GM12878 (cell line): ENCODE measurements around the gene MTNR1A. TPM values are rescaled to one million over a fixed set of nuclear protein-coding genes. Genes with fewer than 3 reads are reported as not detected.

Experiments used
- ATAC-seq: fragments of 200-7000 bp; cut with Tn5 transposase; 3 replicates; pipeline ENCODE4 v1.9.1; 2020; ENCODE audit warnings: mild to moderate bottlenecking, moderate library complexity
- BruUV-seq: library from RNA; stranded (reverse); fragments of 400-500 nt; replicated peaks from 2 replicates; lab custom pipeline; 2021; lab: Mats Ljungman, UMichigan
- CTCF ChIA-PET: fragments of 300-600 bp; sonication (Branson Sonifier 250); formaldehyde crosslinking; extraction: SDS; loops from one replicate; lab custom pipeline; 2021; ENCODE audit warnings: inconsistent platforms; lab: Yijun Ruan, JAX
- POLR2A ChIA-PET: fragments of 350-600 bp; formaldehyde crosslinking; extraction: SDS; loops from one replicate; lab custom pipeline; 2021; ENCODE audit warnings: inconsistent platforms; lab: Charles Lee
- RAD21 ChIA-PET: fragments of 300-600 bp; sonication (Branson Sonifier 250); formaldehyde crosslinking; loops from one replicate; lab custom pipeline; 2023; ENCODE audit warnings: antibody characterized with exemption; ENCODE audit not compliant: unreplicated experiment; lab: Charles Lee
- SMC1A ChIA-PET: fragments of 300-600 bp; sonication (Branson Sonifier 250); formaldehyde crosslinking; loops from one replicate; lab custom pipeline; 2023; ENCODE audit not compliant: unreplicated experiment, uncharacterized antibody; lab: Charles Lee
- DNase-seq: peaks from one replicate; pipeline ENCODE4 v3.0.0-alpha.2; 2011; ENCODE audit warnings: low read depth, low spot score
- FAIRE-seq: peaks from 3 replicates; lab custom pipeline; 2011; peaks lifted over from hg19 to GRCh38; lab: Jason Lieb, UNC
- H2AFZ ChIP-seq: 2 replicates; pipeline ENCODE4 v1.6.0; 2011; ENCODE audit warnings: low read depth, low read length, control low read depth; ENCODE audit not compliant: control insufficient read depth
- H3K27ac ChIP-seq: 2 replicates; pipeline ENCODE4 v1.5.1; 2011; ENCODE audit warnings: control low read depth; ENCODE audit not compliant: control insufficient read depth, insufficient read depth
- H3K27me3 ChIP-seq, 2 experiments: replicated peaks in 1 of 2; 2 replicates each; pipeline versions ENCODE4 v1.6.0 to v1.6.1; 2011; ENCODE audit warnings: low read length in 1 of 2; ENCODE audit not compliant: control insufficient read depth in 2 of 2, insufficient read depth in 2 of 2
- H3K36me3 ChIP-seq, 2 experiments: 2 replicates each; pipeline ENCODE4 v1.5.1; 2011; ENCODE audit warnings: low read length in 1 of 2; ENCODE audit not compliant: control insufficient read depth in 2 of 2, insufficient read depth in 2 of 2
- H3K4me1 ChIP-seq: 2 replicates; pipeline ENCODE4 v1.6.1; 2011; ENCODE audit warnings: mild to moderate bottlenecking, low read length, moderate library complexity, mixed read lengths; ENCODE audit not compliant: control insufficient read depth, insufficient read depth
- H3K4me2 ChIP-seq: 2 replicates; pipeline ENCODE4 v1.6.0; 2011; ENCODE audit warnings: control low read depth; ENCODE audit not compliant: control insufficient read depth, insufficient read depth
- H3K4me3 ChIP-seq: fragments of 200-600 bp; sonication (generic); 2 replicates; pipeline ENCODE4 v1.5.1; 2016
- H3K79me2 ChIP-seq: 2 replicates; pipeline ENCODE4 v1.6.0; 2011; ENCODE audit warnings: low read length; ENCODE audit not compliant: control insufficient read depth, insufficient read depth
- H3K9ac ChIP-seq: 2 replicates; pipeline ENCODE4 v1.8.0; 2011; ENCODE audit warnings: low read length, control low read depth, mixed read lengths; ENCODE audit not compliant: control insufficient read depth, insufficient read depth
- H3K9me3 ChIP-seq: replicated peaks from 3 replicates; pipeline ENCODE4 v1.5.1; 2011; ENCODE audit warnings: mild to moderate bottlenecking, low read length; ENCODE audit not compliant: control insufficient read depth, insufficient read depth
- H4K20me1 ChIP-seq: 2 replicates; pipeline ENCODE4 v1.6.0; 2011; ENCODE audit not compliant: control insufficient read depth, insufficient read depth
- BRCA1 ChIP-seq: IDR thresholded peaks from 2 replicates; pipeline ENCODE4 v1.6.1; 2011; ENCODE audit warnings: low read depth, low read length, improper control_type of control experiment
- E4F1 ChIP-seq: fragments of 450-650 bp; IDR thresholded peaks from 2 replicates; pipeline ENCODE4 v1.6.1; 2018; ENCODE audit warnings: borderline replicate concordance, mild to moderate bottlenecking; ENCODE audit not compliant: partially characterized antibody
- FOXK2 ChIP-seq: fragments of 450-650 bp; IDR thresholded peaks from 2 replicates; pipeline ENCODE4 v1.6.1; 2017; ENCODE audit warnings: mild to moderate bottlenecking, moderate library complexity
- HDAC2 ChIP-seq: fragments of 200-600 bp; sonication (generic); IDR thresholded peaks from 2 replicates; pipeline ENCODE4 v1.6.1; 2017
- KDM1A ChIP-seq: fragments of 200-600 bp; sonication (generic); IDR thresholded peaks from 2 replicates; pipeline ENCODE4 v1.6.1; 2016; ENCODE audit warnings: borderline replicate concordance
- MEF2B ChIP-seq: fragments of 450-650 bp; IDR thresholded peaks from 2 replicates; pipeline ENCODE4 v1.6.1; 2018; ENCODE audit warnings: mild to moderate bottlenecking, moderate library complexity; ENCODE audit not compliant: partially characterized antibody, poor library complexity, severe bottlenecking
- NBN ChIP-seq: fragments of 450-650 bp; IDR thresholded peaks from 2 replicates; pipeline ENCODE4 v1.6.1; 2016
- WGBS: methylation state at CpG from one replicate; pipeline ENCODE4 v1.1.6; 2016; ENCODE audit warnings: low lambda C conversion rate; ENCODE audit not compliant: insufficient replicate concordance, insufficient coverage; ENCODE audit errors: missing lambda C conversion rate; 5-methylcytosine and 5-hydroxymethylcytosine counted together
- in situ Hi-C: fragments of 300-500 bp; cut with MboI; formaldehyde crosslinking; loops from 9 replicates; pipeline ENCODE4 v1.14.3; 2018; ENCODE audit warnings: mixed read lengths
- intact Hi-C: fragments of 100-400 bp; cut with micrococcal nuclease; formaldehyde crosslinking; loops from one replicate; pipeline ENCODE4 v1.14.2; 2022; ENCODE audit not compliant: unreplicated experiment
- polyA plus RNA-seq, 11 experiments: library from polyadenylated mRNA; depleted of rRNA in 4 of 11; unstranded in 6 of 11; stranded (reverse) in 5 of 11; fragments of >200 nt; fragmentation: Nextera tagmentation in 4 of 11; fragmentation: Illumina TruSeq in 1 of 11; extraction: Ambion mirVana in 4 of 11; extraction: Trizol in 1 of 11; gene quantifications; 1 replicate in 1 of 11; 2 replicates in 10 of 11; pipeline versions ENCODE4 v1.2.1 to v1.2.3, GENCODE V29; 2011 to 2016; ENCODE audit warnings: inconsistent platforms in 2 of 11, missing spikeins in 2 of 11, low read depth in 1 of 11
- total RNA-seq, 4 experiments: library from RNA; depleted of rRNA in 3 of 4; stranded (reverse); fragments of >200 nt in 3 of 4; fragmentation: Illumina TruSeq in 1 of 4; extraction: Trizol in 1 of 4; gene quantifications; 2 replicates each; pipeline versions ENCODE4 v1.2.1 to v1.2.3, GENCODE V29; 2013 to 2021
- TF ChIP-seq, protein P1 (sequence below): fragments of 450-650 bp; formaldehyde crosslinking; IDR thresholded peaks from 2 replicates; pipeline ENCODE4 v1.4.0; 2022; ENCODE audit warnings: mild to moderate bottlenecking, moderate library complexity
- TF ChIP-seq, protein P2 (sequence below): IDR thresholded peaks from 2 replicates; pipeline ENCODE4 v1.6.1; 2012; ENCODE audit warnings: improper control_type of control experiment, low read depth, low read length; ENCODE audit not compliant: insufficient replicate concordance
- TF ChIP-seq, protein P3 (sequence below), 3 experiments: IDR thresholded peaks in 2 of 3; conservative IDR thresholded peaks in 1 of 3; 2 replicates each; pipeline ENCODE4 v1.5.1; 2011; ENCODE audit warnings: low read depth in 3 of 3, low read length in 3 of 3, mild to moderate bottlenecking in 3 of 3, control low read depth in 2 of 3, moderate library complexity in 2 of 3, inconsistent platforms in 1 of 3, mixed read lengths in 1 of 3; ENCODE audit not compliant: control insufficient read depth in 2 of 3, insufficient read depth in 1 of 3; ENCODE audit errors: extremely low read depth in 1 of 3

MTNR1A gene
- total and polyA plus RNA-seq, 10 of the 15 experiments (the other 5 are each of a cell fraction or from before 2014, with no cell fraction given) = 0.14 TPM; not detected in 9

DNA sequence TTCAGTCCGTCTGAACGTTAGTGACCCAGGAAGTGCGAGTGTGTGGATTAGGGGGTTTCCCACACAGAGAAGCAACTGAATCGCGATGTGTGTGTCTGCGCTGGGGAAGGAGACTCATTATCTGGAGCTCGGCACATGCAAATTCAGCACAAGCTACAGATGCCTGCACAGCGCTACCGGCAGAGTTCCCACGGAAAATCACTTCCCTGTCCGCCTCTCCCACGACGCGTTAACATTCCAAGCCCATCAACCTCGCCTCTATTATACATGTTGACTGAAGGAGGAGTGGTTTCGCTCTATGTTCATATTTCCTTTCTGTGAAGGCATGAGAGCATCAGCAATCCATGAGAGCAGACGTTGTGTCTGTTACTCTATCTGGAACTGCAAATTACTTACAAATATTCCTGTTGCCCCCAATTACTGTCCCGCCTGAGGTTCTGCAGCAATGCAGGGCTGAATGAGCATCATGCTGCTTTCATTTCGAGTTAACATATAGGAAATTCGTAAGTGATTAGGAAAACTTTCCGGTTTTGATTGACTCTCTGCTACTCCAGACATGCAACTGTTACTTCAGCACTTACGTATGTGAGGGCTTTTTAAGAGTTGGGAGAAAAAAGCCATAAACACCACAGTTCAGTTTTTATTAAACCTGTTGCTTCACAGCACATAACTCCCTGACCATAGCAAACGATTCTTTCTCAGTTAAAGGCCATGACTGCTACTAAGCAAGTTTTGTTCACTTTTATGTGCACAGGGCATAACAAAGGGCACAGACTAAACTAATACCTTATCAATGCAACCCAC, 15.0 kb upstream of the MTNR1A start:
- ChIA-PET POLR2A (no interaction called here), SMC1A (no interaction called here), CTCF (no interaction called here), RAD21 (no interaction called here)
- Histone ChIP-seq H2AFZ (no peak overlapping the region), H3K36me3 (no peaks in the 10 kb centered on the region), H3K27me3 (no peaks in the 10 kb centered on the region), H4K20me1 (no peaks in the 10 kb centered on the region), H3K4me1 (no peaks in the 10 kb centered on the region), H3K79me2 (no peaks in the 10 kb centered on the region), H3K4me3 (no peak overlapping the region), H3K27ac (no peak overlapping the region), H3K9me3 (no peaks in the 10 kb centered on the region), H3K4me2 (no peak overlapping the region), H3K9ac (no peak overlapping the region)
- intact Hi-C loops = no loop called here
- in situ Hi-C loops = no loop called here
- FAIRE-seq = no peak
- BruUV-seq = no TSS peak
- WGBS = 46% methylated on average over 23 of the region's 23 CpGs
- DNase-seq = no peak
- ATAC-seq = no peak
- TF ChIP-seq KDM1A = no peak
- TF ChIP-seq, protein P1, sequence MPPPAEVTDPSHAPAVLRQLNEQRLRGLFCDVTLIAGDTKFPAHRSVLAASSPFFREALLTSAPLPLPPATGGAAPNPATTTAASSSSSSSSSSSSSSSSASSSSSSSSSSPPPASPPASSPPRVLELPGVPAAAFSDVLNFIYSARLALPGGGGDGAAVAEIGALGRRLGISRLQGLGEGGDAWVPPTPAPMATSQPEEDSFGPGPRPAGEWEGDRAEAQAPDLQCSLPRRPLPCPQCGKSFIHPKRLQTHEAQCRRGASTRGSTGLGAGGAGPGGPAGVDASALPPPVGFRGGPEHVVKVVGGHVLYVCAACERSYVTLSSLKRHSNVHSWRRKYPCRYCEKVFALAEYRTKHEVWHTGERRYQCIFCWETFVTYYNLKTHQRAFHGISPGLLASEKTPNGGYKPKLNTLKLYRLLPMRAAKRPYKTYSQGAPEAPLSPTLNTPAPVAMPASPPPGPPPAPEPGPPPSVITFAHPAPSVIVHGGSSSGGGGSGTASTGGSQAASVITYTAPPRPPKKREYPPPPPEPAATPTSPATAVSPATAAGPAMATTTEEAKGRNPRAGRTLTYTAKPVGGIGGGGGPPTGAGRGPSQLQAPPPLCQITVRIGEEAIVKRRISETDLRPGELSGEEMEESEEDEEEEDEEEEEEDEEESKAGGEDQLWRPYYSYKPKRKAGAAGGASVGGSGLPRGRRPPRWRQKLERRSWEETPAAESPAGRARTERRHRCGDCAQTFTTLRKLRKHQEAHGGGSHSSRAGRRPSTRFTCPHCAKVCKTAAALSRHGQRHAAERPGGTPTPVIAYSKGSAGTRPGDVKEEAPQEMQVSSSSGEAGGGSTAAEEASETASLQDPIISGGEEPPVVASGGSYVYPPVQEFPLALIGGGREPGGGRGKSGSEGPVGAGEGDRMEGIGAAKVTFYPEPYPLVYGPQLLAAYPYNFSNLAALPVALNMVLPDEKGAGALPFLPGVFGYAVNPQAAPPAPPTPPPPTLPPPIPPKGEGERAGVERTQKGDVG = no peak
- TF ChIP-seq, protein P2, sequence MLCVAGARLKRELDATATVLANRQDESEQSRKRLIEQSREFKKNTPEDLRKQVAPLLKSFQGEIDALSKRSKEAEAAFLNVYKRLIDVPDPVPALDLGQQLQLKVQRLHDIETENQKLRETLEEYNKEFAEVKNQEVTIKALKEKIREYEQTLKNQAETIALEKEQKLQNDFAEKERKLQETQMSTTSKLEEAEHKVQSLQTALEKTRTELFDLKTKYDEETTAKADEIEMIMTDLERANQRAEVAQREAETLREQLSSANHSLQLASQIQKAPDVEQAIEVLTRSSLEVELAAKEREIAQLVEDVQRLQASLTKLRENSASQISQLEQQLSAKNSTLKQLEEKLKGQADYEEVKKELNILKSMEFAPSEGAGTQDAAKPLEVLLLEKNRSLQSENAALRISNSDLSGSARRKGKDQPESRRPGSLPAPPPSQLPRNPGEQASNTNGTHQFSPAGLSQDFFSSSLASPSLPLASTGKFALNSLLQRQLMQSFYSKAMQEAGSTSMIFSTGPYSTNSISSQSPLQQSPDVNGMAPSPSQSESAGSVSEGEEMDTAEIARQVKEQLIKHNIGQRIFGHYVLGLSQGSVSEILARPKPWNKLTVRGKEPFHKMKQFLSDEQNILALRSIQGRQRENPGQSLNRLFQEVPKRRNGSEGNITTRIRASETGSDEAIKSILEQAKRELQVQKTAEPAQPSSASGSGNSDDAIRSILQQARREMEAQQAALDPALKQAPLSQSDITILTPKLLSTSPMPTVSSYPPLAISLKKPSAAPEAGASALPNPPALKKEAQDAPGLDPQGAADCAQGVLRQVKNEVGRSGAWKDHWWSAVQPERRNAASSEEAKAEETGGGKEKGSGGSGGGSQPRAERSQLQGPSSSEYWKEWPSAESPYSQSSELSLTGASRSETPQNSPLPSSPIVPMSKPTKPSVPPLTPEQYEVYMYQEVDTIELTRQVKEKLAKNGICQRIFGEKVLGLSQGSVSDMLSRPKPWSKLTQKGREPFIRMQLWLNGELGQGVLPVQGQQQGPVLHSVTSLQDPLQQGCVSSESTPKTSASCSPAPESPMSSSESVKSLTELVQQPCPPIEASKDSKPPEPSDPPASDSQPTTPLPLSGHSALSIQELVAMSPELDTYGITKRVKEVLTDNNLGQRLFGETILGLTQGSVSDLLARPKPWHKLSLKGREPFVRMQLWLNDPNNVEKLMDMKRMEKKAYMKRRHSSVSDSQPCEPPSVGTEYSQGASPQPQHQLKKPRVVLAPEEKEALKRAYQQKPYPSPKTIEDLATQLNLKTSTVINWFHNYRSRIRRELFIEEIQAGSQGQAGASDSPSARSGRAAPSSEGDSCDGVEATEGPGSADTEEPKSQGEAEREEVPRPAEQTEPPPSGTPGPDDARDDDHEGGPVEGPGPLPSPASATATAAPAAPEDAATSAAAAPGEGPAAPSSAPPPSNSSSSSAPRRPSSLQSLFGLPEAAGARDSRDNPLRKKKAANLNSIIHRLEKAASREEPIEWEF = no peak
- TF ChIP-seq MEF2B = no peak
- TF ChIP-seq BRCA1 = no peak
- no peak for TF ChIP-seq NBN
- TF ChIP-seq E4F1 = no peak
- no peak for TF ChIP-seq FOXK2
- no peak for TF ChIP-seq HDAC2
- TF ChIP-seq, protein P3, sequence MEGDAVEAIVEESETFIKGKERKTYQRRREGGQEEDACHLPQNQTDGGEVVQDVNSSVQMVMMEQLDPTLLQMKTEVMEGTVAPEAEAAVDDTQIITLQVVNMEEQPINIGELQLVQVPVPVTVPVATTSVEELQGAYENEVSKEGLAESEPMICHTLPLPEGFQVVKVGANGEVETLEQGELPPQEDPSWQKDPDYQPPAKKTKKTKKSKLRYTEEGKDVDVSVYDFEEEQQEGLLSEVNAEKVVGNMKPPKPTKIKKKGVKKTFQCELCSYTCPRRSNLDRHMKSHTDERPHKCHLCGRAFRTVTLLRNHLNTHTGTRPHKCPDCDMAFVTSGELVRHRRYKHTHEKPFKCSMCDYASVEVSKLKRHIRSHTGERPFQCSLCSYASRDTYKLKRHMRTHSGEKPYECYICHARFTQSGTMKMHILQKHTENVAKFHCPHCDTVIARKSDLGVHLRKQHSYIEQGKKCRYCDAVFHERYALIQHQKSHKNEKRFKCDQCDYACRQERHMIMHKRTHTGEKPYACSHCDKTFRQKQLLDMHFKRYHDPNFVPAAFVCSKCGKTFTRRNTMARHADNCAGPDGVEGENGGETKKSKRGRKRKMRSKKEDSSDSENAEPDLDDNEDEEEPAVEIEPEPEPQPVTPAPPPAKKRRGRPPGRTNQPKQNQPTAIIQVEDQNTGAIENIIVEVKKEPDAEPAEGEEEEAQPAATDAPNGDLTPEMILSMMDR (IDR thresholded peaks at IDR 0.05 in 2 of 3, conservative IDR thresholded peaks at IDR 0.05 in 1 of 3; ENCODE audit: control insufficient read depth in 2 of 3, extremely low read depth in 1 of 3, insufficient read depth in 1 of 3, low read depth in 3 of 3, low read length in 3 of 3) = no peak
